ENCODE measurements around the gene LAIR1.

LAIR1 gene

GRCh38 chr19:54312436-54313377, 52.0 kb downstream of the LAIR1 start, which contains the start of gene LILRA5:
Gene LILRA5, minus strand, starts transcription at chr19:54313166. Its CDS starts 147 bp downstream, at chr19:54313019.
- TF ChIP-seq, protein P1, sequence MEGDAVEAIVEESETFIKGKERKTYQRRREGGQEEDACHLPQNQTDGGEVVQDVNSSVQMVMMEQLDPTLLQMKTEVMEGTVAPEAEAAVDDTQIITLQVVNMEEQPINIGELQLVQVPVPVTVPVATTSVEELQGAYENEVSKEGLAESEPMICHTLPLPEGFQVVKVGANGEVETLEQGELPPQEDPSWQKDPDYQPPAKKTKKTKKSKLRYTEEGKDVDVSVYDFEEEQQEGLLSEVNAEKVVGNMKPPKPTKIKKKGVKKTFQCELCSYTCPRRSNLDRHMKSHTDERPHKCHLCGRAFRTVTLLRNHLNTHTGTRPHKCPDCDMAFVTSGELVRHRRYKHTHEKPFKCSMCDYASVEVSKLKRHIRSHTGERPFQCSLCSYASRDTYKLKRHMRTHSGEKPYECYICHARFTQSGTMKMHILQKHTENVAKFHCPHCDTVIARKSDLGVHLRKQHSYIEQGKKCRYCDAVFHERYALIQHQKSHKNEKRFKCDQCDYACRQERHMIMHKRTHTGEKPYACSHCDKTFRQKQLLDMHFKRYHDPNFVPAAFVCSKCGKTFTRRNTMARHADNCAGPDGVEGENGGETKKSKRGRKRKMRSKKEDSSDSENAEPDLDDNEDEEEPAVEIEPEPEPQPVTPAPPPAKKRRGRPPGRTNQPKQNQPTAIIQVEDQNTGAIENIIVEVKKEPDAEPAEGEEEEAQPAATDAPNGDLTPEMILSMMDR (IDR thresholded peaks at IDR 0.05): no peak
- TF ChIP-seq ZFX (IDR thresholded peaks at IDR 0.05; ENCODE audit: borderline replicate concordance): no peak

GRCh38 chr19:54312011-54312410, 52.7 kb downstream of the LAIR1 start:
- no peak overlapping the region for H3K27ac ChIP-seq
- TF ChIP-seq, protein P1 (IDR thresholded peaks at IDR 0.05): no peak
- no peak for TF ChIP-seq ZFX (IDR thresholded peaks at IDR 0.05; ENCODE audit: borderline replicate concordance)

More at GRCh38 chr19:54312436-54313377, 52.0 kb downstream of the LAIR1 start, which contains the start of gene LILRA5:
- no peak within 1 kb of the TSS for H3K27ac ChIP-seq

DNA sequence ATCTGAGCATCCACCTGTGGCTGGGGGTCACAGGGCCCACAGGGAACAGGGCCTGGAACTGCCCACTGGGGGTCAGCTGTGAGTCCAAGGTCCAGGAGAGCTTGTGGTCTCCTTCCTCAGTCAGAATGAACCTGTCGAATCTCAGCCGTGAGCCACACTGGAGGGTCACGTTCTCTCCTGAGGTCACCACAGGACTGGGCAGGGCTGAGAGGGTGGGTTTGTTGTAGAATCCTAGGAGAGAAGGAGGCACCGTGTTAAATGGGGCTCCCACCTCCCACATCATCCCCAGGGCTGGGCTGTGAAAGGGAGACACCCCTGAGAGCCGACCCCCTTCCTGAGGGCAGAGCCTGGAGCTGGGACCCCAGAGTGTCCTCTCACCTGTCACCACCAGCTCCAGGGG, 53.2 kb downstream of the LAIR1 start:
- TF ChIP-seq, protein P1 (IDR thresholded peaks at IDR 0.05): no peak
- no peak for TF ChIP-seq ZFX (IDR thresholded peaks at IDR 0.05; ENCODE audit: borderline replicate concordance)
- H3K27ac ChIP-seq: no peak overlapping the region

GRCh38 chr19:54310543-54310942, 54.2 kb downstream of the LAIR1 start:
- TF ChIP-seq ZFX (IDR thresholded peaks at IDR 0.05; ENCODE audit: borderline replicate concordance): no peak
- TF ChIP-seq, protein P1 (IDR thresholded peaks at IDR 0.05): no peak
- H3K27ac ChIP-seq: no peak overlapping the region

DNA sequence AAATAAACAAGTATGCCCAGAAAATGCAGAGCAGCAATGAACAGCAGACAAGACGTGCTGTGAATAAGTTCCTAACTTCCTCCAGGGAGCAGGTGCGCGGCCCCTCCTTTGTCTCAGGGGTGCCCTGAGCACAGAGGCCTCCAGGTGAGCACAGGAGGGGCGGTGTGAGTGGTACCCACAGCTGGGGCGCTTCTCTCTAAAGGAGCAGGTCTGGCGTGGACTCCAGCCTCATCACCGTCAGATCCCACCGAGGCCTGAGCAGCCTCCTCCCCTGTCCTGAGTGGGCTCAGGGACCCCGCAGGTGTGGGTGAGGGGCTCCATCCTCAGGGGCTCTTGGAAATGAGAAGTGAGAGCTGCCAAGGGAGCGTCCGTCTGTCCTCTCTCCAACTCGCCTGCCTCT, 54.9 kb downstream of the LAIR1 start:
- H3K27ac ChIP-seq: no peak overlapping the region
- TF ChIP-seq, protein P1 (IDR thresholded peaks at IDR 0.05): no peak
- no peak for TF ChIP-seq ZFX (IDR thresholded peaks at IDR 0.05; ENCODE audit: borderline replicate concordance)

DNA sequence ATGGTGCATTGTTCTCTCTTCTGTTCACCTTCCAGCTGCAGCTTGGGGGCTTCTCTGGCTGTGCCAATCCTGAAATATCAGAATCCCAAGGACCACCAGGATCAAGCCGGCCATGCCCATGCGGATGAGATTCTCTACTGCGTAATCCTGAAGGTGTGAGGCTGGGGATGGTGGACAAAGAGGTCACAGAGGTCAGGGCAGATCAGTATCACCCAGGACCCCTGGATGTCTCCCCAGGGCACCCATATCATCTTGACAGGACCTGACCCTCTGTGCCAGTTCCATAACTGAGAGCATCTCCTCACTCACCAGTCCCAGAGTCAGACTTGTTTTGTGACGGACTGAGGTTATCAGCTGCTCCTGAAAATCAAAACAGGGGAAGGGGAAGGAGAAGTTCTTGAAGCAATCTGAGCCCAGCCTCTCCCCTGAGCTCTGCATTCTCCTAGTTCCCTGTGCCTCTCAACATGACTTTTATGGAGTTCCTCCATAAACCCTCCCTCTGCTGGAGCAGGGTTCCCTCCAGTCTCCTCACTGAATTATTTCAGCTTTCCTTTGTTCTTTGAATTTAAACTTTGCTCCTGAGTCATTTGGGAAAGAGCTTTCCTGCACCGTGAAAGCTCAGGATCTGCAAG, 57.2 kb downstream of the LAIR1 start:
- no peak overlapping the region for H3K27ac ChIP-seq
- TF ChIP-seq, protein P1 (IDR thresholded peaks at IDR 0.05): no peak
- no peak for TF ChIP-seq ZFX (IDR thresholded peaks at IDR 0.05; ENCODE audit: borderline replicate concordance)
